Cardiac septum (tissue), 1 donor: ENCODE measurements around the gene DMD. TPM values are rescaled to one million over a fixed set of nuclear protein-coding genes. Genes with fewer than 3 reads are reported as not detected.
"Not testable (repeated sequence)": the region's sequence is repeated elsewhere in the genome, so short reads cannot be mapped to it uniquely, and the experiment has no call there.

ENCODE experiments used
- DNase-seq: peaks from one replicate; pipeline ENCODE4 v3.0.0-alpha.2; 2020; ENCODE audit warnings: low spot score
- intact Hi-C: fragments of 100-400 bp; cut with DNase I; formaldehyde crosslinking; loops from one replicate; pipeline ENCODE4 v1.14.0; 2022
- total RNA-seq: library from RNA; stranded (reverse); fragmentation: NEBNext Ultra II Directional; extraction: Animal tissue kit (Norgen Biotek cat#: 25700); gene quantifications from one replicate; pipeline ENCODE4 v1.2.1, GENCODE V29; 2021
- donor health status: DM: no; HTN: no; CAD: no.

Gene DMD
- total RNA-seq, 1 donor from 2014 or later, result 256 TPM

- intact Hi-C loops, result no loop called here
- DNase-seq, result no peak
These were observed 790.1 kb downstream of the DMD start for GRCh38 chrX:32421266-32421665.

GRCh38 chrX:32408389-32408788, 803.0 kb downstream of the DMD start:
- intact Hi-C loops, result no loop called here
- no peak for DNase-seq

GRCh38 chrX:32397562-32398216, 813.7 kb downstream of the DMD start:
- DNase-seq, result no peak
- intact Hi-C loops, result no loop called here

- DNase-seq, result no peak
- intact Hi-C loops, result no loop called here
These were observed 815.5 kb downstream of the DMD start for GRCh38 chrX:32395878-32396277.

- no peak for DNase-seq
- intact Hi-C loops, result no loop called here
These were observed 818.7 kb downstream of the DMD start for GRCh38 chrX:32392655-32393054.

GRCh38 chrX:32370456-32371205, 840.7 kb downstream of the DMD start:
- intact Hi-C loops, result no loop called here
- DNase-seq, result no peak

GRCh38 chrX:32293962-32294700, 917.2 kb downstream of the DMD start:
- intact Hi-C loops, result no loop called here
- DNase-seq, result no peak

- intact Hi-C loops, result no loop called here
- no peak for DNase-seq
These were observed 922.0 kb downstream of the DMD start for GRCh38 chrX:32289356-32289755.

- intact Hi-C loops, result no loop called here
- no peak for DNase-seq
These were observed 929.5 kb downstream of the DMD start for GRCh38 chrX:32281853-32282252.

GRCh38 chrX:32280921-32281320, 930.4 kb downstream of the DMD start:
- intact Hi-C loops, result no loop called here
- DNase-seq, result no peak

- DNase-seq, result no peak
- intact Hi-C loops, result no loop called here
These were observed 930.9 kb downstream of the DMD start for GRCh38 chrX:32280489-32280888.

GRCh38 chrX:32276153-32276552, 935.2 kb downstream of the DMD start:
- intact Hi-C loops, result no loop called here
- DNase-seq, result no peak

GRCh38 chrX:32269866-32270265, 941.5 kb downstream of the DMD start:
- DNase-seq, result no peak
- intact Hi-C loops, result no loop called here

GRCh38 chrX:32268207-32268606, 943.1 kb downstream of the DMD start:
- intact Hi-C loops, result no loop called here
- no peak for DNase-seq

GRCh38 chrX:32267796-32268195, 943.6 kb downstream of the DMD start:
- intact Hi-C loops, result no loop called here
- DNase-seq, result no peak

GRCh38 chrX:32246675-32247074, 964.7 kb downstream of the DMD start:
- DNase-seq, intact Hi-C loops: not testable (repeated sequence)

GRCh38 chrX:32195611-32196010, 1015.7 kb downstream of the DMD start:
- intact Hi-C loops, result no loop called here

GRCh38 chrX:32191316-32191715, 1020.0 kb downstream of the DMD start:
- DNase-seq, result no peak
- intact Hi-C loops, result no loop called here

More at GRCh38 chrX:32195611-32196010, 1015.7 kb downstream of the DMD start:
- DNase-seq, result no peak

GRCh38 chrX:32185160-32185559, 1026.2 kb downstream of the DMD start:
- DNase-seq, result no peak
- intact Hi-C loops, result no loop called here

- intact Hi-C loops, result no loop called here
- DNase-seq, result no peak
These were observed 1028.3 kb downstream of the DMD start for GRCh38 chrX:32183066-32183465.

- intact Hi-C loops, result no loop called here
- DNase-seq, result no peak
These were observed 1034.8 kb downstream of the DMD start for GRCh38 chrX:32176510-32176909.
